Activated CD4-positive, alpha-beta memory T cell treated with anti-CD3 and anti-CD28 coated beads, Interleukin-2, amount 10 ng/mL, durations not matched to agents 7 days and 5 days (primary cell): ENCODE data around the gene GPD2. TPM values are rescaled to one million over a fixed set of nuclear protein-coding genes. Genes with fewer than 3 reads are reported as not detected.
"Not testable (repeated sequence)": the region's sequence is repeated elsewhere in the genome, so short reads cannot be mapped to it uniquely, and the experiment has no call there.

Experiments
- CTCF ChIA-PET: fragments of 350-600 bp; sonication (Branson Sonifier 250); formaldehyde crosslinking; loops from one replicate; lab custom pipeline; 2021; ENCODE audit warnings: antibody characterized with exemption, inconsistent platforms; lab: Charles Lee
- POLR2A ChIA-PET: fragments of 350-600 bp; sonication (Branson Sonifier 250); formaldehyde crosslinking; loops from one replicate; lab custom pipeline; 2021; ENCODE audit warnings: antibody characterized with exemption; lab: Charles Lee
- DNase-seq: peaks from one replicate; pipeline ENCODE4 v3.0.0-alpha.2; 2020
- H3K27ac Mint-ChIP-seq: one replicate; pipeline ENCODE4 v1.8.0; 2021; ENCODE audit warnings: mild to moderate bottlenecking, mixed read lengths
- H3K27me3 Mint-ChIP-seq: one replicate; pipeline ENCODE4 v1.8.0; 2021; ENCODE audit warnings: mixed read lengths
- H3K36me3 Mint-ChIP-seq: one replicate; pipeline ENCODE4 v1.8.0; 2021; ENCODE audit warnings: low read depth, mixed read lengths
- H3K4me1 Mint-ChIP-seq: one replicate; pipeline ENCODE4 v1.8.0; 2021; ENCODE audit warnings: mixed read lengths
- H3K4me3 Mint-ChIP-seq: one replicate; pipeline ENCODE4 v1.8.0; 2021; ENCODE audit warnings: mild to moderate bottlenecking, mixed read lengths
- H3K9me3 Mint-ChIP-seq: one replicate; pipeline ENCODE4 v1.8.0; 2021; ENCODE audit warnings: mixed read lengths
- total RNA-seq, 2 experiments: library from RNA; stranded (reverse); gene quantifications; one replicate each; pipeline ENCODE4 v1.2.3, GENCODE V29; 2021

The GPD2 gene
- total RNA-seq, 2 experiments from 2014 or later, result 20.5 to 27.3 TPM

DNA sequence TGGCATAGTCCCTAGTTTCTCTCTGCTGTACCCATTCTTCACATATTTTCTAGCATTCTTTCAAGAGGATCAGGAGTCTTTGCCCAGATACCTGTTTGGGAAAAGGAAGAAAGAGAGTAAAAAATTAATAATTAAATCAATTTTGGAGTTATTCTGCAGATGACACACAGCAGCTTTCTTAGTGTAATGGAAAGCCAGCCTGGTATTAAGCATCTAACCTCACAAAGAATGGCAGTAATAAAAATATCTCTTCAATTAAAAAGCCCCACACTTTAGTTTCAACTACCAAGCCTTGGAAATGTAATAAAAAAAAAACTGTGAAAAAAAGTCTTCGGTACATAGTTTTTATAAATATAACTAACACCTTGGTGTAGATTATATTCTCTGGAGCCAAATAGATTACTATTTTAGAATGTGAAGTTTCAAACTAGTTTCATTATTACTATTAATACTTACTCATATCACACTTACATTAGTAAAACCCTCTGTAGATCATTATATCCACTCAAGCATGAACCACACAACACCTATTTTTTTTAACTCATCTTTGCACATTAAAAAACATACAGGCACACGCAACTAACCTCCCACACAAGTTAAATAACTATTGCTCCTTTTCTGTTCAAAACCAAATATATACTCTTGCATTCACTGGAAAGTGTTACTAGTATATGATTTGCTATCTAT, 90.9 kb downstream of the GPD2 start:
- no peaks in the 10 kb centered on the region for H3K27me3 Mint-ChIP-seq
- POLR2A ChIA-PET, result no interaction called here
- no peaks in the 10 kb centered on the region for H3K9me3 Mint-ChIP-seq
- no peak overlapping the region for H3K27ac Mint-ChIP-seq
- H3K4me1 Mint-ChIP-seq, result peaks cover 8% of the 10 kb centered on the region
- H3K36me3 Mint-ChIP-seq, result peaks cover 5% of the 10 kb centered on the region
- no peak for DNase-seq
- H3K4me3 Mint-ChIP-seq, result no peak overlapping the region
- CTCF ChIA-PET, result no interaction called here

DNA sequence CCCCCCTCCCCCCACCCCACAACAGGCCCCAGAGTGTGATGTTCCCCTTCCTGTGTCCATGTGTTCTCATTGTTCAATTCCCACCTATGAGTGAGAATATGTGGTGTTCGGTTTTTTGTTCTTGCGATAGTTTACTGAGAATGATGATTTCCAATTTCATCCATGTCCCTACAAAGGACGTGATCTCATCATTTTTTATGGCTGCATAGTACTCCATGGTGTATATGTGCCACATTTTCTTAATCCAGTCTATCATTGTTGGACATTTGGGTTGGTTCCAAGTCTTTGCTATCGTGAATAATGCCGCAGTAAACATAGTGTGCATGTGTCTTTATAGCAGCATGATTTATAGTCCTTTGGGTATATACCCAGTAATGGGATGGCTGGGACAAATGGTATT, 92.4 kb downstream of the GPD2 start:
- H3K27ac Mint-ChIP-seq, H3K9me3 Mint-ChIP-seq, H3K4me1 Mint-ChIP-seq, H3K4me3 Mint-ChIP-seq, H3K27me3 Mint-ChIP-seq, DNase-seq, CTCF ChIA-PET, POLR2A ChIA-PET, H3K36me3 Mint-ChIP-seq: not testable (repeated sequence)

DNA sequence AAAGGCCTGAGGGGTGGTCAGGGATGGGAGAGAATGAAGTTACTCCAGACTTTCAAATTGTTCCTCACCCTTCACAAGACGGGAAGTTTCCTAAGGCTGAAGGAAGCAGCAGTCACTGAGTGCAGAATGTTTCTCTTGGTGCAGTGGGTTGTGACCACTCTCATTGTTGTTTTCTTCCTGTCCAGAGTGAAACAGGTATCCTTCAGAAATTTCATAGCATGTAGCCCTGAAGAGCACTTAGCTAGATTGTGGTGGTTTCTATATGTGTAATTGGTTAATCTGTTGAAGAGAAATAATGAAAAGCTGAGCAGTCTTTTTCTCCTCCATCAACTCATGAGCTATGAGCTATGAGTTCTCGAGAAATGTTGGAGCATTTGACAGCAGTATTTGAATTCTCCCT, 96.8 kb downstream of the GPD2 start:
- Mint-ChIP-seq H3K36me3 (peaks cover 3% of the 10 kb centered on the region), H3K27me3 (no peaks in the 10 kb centered on the region), H3K9me3 (no peaks in the 10 kb centered on the region), H3K4me1 (peaks cover 7% of the 10 kb centered on the region), H3K27ac (no peak overlapping the region), H3K4me3 (no peak overlapping the region)
- POLR2A ChIA-PET, result interaction anchor here (0.7 kb wide), 1 partner anchor 8 kb away, joined by 3 read pairs; no protein-coding TSS in a partner anchor
- DNase-seq, result no peak
- CTCF ChIA-PET, result no interaction called here

DNA sequence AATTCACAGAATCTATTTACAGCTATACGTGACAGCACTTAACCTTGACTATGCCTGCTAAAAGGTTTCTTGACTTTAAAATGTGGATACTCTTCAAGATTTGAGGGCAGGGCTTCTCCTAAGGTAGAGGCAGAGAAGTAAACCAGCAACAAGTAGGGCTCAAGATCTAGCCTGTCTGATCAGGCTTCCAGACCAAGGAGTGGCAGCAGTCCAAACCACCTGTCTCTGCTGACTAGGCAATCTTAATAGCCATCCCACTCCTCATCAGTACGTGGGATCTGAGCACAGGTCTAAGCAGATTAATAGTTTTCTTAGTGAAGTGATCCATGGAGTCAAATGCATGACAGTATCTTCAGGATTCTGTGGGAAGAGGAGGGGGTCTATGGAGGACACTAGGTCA, 100.4 kb downstream of the GPD2 start:
- Mint-ChIP-seq H3K9me3 (no peaks in the 10 kb centered on the region), H3K4me1 (peaks cover 12% of the 10 kb centered on the region), H3K4me3 (no peak overlapping the region), H3K27me3 (no peaks in the 10 kb centered on the region), H3K36me3 (peaks cover 3% of the 10 kb centered on the region), H3K27ac (no peak overlapping the region)
- ChIA-PET CTCF (no interaction called here), POLR2A (no interaction called here)
- DNase-seq, result no peak

DNA sequence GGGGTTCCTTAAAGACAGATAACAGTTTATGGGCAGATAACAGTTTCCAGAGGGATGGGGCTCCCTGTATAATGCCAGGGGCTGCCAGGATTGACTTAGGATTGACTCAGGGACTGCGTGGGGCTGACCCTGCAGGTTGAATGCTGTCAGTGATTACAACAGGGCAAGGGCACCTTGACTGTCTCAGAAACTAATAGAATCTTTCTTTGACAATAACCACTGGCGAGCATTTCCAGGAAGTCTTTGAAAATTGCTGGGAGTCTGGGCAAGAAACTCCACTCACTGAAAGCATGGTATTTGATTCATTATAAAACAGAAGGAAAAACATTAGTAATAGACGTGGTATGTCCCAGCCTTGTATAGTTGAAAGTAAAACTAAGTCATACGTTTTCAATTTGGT, 101.0 kb downstream of the GPD2 start:
- ChIA-PET POLR2A (no interaction called here), CTCF (no interaction called here)
- Mint-ChIP-seq H3K27me3 (no peaks in the 10 kb centered on the region), H3K36me3 (peaks cover 3% of the 10 kb centered on the region), H3K27ac (no peak overlapping the region), H3K4me3 (no peak overlapping the region), H3K9me3 (no peaks in the 10 kb centered on the region), H3K4me1 (peaks cover 12% of the 10 kb centered on the region)
- DNase-seq, result no peak

DNA sequence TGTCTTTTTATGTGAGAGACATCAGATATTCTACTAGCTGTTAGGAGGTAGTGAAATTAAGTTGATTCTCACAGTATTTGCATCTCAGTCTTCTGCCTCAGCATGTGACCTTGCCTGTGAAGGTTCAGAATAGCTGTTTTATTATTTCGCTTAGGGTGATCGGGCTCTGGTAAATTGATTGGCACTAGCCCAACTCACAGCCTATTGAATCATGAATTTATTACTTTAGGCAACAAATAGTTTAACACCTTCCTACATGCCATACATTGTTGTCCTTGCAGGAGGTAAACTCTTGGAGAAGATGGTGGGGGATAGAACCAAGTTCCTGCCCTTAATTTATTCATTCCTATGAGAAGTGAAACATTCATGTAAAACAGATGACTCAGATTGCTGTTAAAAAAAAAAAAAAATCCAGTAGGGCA, 101.9 kb downstream of the GPD2 start:
- POLR2A ChIA-PET, result no interaction called here
- CTCF ChIA-PET, result interaction anchor here (0.7 kb wide), 1 partner anchor 51 kb away, joined by 3 read pairs; no protein-coding TSS in a partner anchor
- Mint-ChIP-seq H3K36me3 (peaks cover 8% of the 10 kb centered on the region), H3K27me3 (no peaks in the 10 kb centered on the region), H3K27ac (no peak overlapping the region), H3K4me3 (no peak overlapping the region), H3K4me1 (peaks cover 12% of the 10 kb centered on the region), H3K9me3 (no peaks in the 10 kb centered on the region)
- DNase-seq, result no peak

DNA sequence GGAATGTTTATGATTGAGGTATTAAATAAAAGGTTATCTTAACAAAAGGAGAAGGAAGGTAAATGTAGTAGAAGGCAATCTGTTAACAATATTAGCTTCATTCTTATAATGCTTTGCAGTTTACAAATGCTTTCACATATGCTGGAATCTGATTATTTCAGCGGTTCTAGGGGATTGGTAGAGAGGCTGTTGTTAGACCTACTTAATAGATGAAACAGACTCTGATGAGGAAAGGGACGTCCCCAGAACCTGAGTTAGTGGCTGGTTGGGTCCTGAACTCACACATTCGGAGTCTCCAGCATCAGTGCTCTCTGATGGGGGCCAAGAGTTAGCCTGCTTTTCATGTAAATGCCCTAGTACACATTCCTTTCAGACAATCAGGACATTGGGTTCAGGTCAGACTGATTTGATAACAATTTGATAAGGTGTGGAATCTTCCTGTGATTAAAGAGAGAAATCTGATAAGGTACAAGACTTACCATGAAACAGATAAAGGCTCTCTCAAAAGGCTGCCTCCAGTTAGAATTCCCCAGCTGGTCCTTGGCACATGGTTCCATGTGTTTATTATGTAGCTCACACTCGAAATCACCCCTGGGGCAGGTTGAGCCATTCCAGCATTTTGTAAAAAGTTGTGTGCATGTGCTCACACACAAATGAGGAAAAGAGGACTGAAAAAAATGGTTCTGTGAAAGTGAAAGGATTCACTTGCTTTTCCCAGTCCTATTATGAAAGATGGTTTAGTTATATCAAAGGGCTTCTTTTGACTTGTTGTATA, 103.1 kb downstream of the GPD2 start:
- Mint-ChIP-seq H3K36me3 (peaks cover 10% of the 10 kb centered on the region), H3K4me3 (no peak overlapping the region), H3K9me3 (peaks cover 2% of the 10 kb centered on the region), H3K27me3 (no peaks in the 10 kb centered on the region), H3K27ac (no peak overlapping the region), H3K4me1 (peaks cover 12% of the 10 kb centered on the region)
- POLR2A ChIA-PET, result no interaction called here
- no peak for DNase-seq
- CTCF ChIA-PET, result no interaction called here

DNA sequence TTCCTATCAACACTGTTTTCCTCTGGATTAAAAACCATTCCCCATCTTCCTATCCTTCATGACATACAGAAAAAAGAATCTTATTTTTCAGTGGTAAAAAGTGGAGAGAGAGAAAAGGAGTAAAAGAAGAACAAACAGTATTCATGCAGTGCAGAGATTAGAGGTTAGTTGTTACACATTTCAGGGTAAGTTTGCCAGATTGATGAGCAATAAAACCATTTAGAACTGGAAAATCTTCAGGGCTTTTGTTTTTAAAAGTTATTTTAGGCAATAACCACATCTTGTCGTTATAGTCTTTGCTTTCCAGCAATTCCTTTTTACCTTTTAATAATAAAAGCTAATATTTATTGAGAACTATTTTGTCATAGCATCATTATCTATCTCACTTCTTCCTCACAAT, 104.5 kb downstream of the GPD2 start:
- DNase-seq, result no peak
- Mint-ChIP-seq H3K27me3 (no peaks in the 10 kb centered on the region), H3K27ac (no peak overlapping the region), H3K9me3 (peaks cover 2% of the 10 kb centered on the region), H3K4me1 (peaks cover 12% of the 10 kb centered on the region), H3K36me3 (peaks cover 10% of the 10 kb centered on the region), H3K4me3 (no peak overlapping the region)
- ChIA-PET POLR2A (no interaction called here), CTCF (no interaction called here)

DNA sequence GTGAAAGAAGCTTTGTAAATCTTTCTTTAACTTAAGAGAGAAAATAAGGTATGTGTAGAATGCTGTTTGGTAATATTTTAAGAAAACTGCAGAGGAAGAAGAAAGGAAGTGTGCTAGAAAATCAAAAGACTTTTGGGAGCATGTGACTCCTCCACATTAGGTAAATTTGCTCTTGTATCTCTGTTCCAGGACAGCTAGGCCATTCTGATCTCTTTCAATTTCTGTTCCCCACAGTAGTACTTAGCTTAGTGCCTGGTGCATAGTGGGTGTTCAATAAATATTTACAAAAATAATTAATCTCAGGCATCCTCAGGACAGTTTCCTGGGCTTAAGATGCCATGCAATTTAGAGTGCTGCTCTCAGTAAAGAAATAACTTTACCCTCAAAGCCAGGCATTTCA, 105.0 kb downstream of the GPD2 start:
- no peaks in the 10 kb centered on the region for H3K27me3 Mint-ChIP-seq
- no peak overlapping the region for H3K27ac Mint-ChIP-seq
- peaks cover 2% of the 10 kb centered on the region for H3K9me3 Mint-ChIP-seq
- H3K4me3 Mint-ChIP-seq, result no peak overlapping the region
- peaks cover 12% of the 10 kb centered on the region for H3K4me1 Mint-ChIP-seq
- POLR2A ChIA-PET, result interaction anchor here (1.1 kb wide), 1 partner anchor 8 kb away, joined by 3 read pairs; no protein-coding TSS in a partner anchor
- CTCF ChIA-PET, result interaction anchor here (0.7 kb wide), 1 partner anchor 13 kb away, joined by 3 read pairs; no protein-coding TSS in a partner anchor
- no peak for DNase-seq
- H3K36me3 Mint-ChIP-seq, result peaks cover 10% of the 10 kb centered on the region

DNA sequence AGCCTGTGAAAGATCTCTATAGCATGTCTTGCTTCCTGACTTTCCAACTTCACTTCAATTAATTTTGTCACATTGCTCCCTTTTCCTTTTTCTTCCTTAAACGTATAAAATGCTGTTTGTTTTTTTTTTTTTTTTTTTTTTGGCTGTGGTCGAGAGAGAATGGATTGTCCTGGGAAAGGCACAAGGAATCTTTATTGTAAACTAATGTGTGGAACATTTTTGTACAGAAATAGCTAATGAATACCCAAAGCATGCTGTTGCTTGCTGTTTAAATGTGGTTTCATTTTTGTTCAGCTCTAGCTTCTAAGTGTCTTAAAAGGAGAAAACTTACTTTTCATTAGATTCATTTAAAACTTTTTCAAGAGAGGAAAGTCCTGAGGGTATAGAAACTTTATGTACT, 105.5 kb downstream of the GPD2 start:
- CTCF ChIA-PET, result interaction anchor here (0.7 kb wide), 2 partner anchors 12 to 111 kb away, joined by 3 read pairs; no protein-coding TSS in a partner anchor

DNA sequence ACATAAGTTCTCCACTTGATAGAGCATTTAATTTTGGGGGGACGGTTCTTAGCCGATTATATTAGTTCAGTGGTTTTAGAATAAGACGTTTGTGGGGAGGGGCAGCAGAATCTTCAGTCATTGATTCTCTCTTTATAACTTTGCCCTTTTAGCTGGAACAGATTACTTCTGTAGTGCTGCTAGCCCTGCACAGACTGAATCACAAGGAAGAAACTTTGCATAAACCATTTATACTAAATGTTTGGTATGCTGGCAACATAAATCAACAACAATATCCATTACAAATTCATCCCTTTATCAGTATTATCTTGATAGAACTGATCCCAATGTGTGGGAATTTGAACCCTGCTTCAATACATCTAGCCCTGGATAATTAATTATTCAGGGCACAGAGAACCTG, 112.2 kb downstream of the GPD2 start:
- Mint-ChIP-seq H3K4me1 (no peaks in the 10 kb centered on the region), H3K4me3 (no peak overlapping the region), H3K9me3 (peaks cover 2% of the 10 kb centered on the region), H3K36me3 (peaks cover 2% of the 10 kb centered on the region), H3K27ac (no peak overlapping the region), H3K27me3 (no peaks in the 10 kb centered on the region)
- DNase-seq, result no peak
- ChIA-PET POLR2A (no interaction called here), CTCF (no interaction called here)

More for the DNA sequence above, 105.5 kb downstream of the GPD2 start:
- Mint-ChIP-seq H3K4me3 (no peak overlapping the region), H3K36me3 (peaks cover 10% of the 10 kb centered on the region), H3K27ac (no peak overlapping the region), H3K4me1 (peaks cover 10% of the 10 kb centered on the region), H3K9me3 (peaks cover 2% of the 10 kb centered on the region), H3K27me3 (no peaks in the 10 kb centered on the region)
- POLR2A ChIA-PET, result interaction anchor here (1.1 kb wide), 1 partner anchor 8 kb away, joined by 3 read pairs; no protein-coding TSS in a partner anchor
- no peak for DNase-seq

DNA sequence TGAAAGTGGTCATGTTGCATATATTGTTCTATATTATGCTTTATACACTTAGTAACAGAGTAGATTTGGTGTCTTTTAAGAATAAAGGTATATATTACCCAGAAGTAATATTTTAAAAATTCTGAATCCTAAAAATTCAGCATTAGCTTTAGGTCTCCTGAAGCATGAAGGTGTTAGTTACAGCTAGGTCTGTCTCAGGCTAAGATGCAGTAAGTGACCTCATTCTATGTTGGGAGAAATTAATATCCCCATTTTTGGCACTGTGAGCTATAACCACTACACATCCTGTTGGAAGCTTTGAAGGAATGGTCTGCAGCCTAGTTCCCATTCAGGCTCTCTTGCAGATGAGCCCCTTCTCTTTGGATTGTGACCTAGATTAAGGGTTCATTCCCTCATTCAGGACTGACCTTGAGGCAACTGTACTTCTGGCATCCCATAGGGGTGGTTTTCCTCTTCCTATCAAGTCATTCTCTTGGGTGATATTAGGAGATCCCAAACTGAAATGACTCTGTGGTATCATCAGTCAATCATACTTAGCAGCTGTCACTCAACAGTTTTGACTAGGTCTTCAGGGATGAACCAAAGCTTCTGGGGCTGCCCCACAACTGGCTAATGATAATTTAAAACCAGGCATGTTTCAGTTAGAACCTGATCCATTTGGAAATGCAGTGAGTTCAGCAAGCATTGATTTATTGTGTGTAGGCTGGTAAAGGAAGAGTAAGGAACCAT, 117.7 kb downstream of the GPD2 start:
- ChIA-PET CTCF (interaction anchor here (0.5 kb wide), 1 partner anchor 13 kb away, joined by 3 read pairs; no protein-coding TSS in a partner anchor), POLR2A (no interaction called here)
- Mint-ChIP-seq H3K27ac (no peak overlapping the region), H3K4me3 (no peak overlapping the region), H3K36me3 (peaks cover 17% of the 10 kb centered on the region), H3K9me3 (no peaks in the 10 kb centered on the region), H3K27me3 (no peaks in the 10 kb centered on the region), H3K4me1 (no peaks in the 10 kb centered on the region)
- no peak for DNase-seq

DNA sequence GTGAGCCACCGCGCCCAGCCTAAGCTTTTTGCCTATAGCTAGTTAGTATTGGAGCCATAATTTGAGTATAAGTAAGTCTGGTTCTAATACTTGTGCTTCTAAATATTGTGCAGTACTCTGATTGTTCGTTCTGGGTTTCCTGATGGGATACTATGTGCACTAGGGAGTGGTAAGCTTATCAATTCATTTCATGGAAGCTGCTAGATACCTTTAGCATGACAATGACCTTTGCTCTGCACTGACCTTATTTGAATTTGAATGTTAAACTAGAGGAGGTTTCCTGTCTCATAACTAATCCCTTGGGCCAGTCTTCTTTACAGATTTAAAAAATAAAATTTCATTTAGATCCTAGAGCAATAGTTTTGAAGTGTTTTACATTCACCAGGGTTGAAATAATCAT, 125.1 kb downstream of the GPD2 start:
- no peak overlapping the region for H3K27ac Mint-ChIP-seq
- ChIA-PET POLR2A (no interaction called here), CTCF (interaction anchor here (0.7 to 1.3 kb wide), 2 partner anchors 23 to 226 kb away, joined by 3 to 4 read pairs; no protein-coding TSS in a partner anchor)
- no peak for DNase-seq
- no peaks in the 10 kb centered on the region for H3K4me1 Mint-ChIP-seq
- peaks cover 19% of the 10 kb centered on the region for H3K36me3 Mint-ChIP-seq
- no peak overlapping the region for H3K4me3 Mint-ChIP-seq
- no peaks in the 10 kb centered on the region for H3K27me3 Mint-ChIP-seq
- no peaks in the 10 kb centered on the region for H3K9me3 Mint-ChIP-seq
